ENCODE results near the gene ADCK1.

The ADCK1 gene

DNA sequence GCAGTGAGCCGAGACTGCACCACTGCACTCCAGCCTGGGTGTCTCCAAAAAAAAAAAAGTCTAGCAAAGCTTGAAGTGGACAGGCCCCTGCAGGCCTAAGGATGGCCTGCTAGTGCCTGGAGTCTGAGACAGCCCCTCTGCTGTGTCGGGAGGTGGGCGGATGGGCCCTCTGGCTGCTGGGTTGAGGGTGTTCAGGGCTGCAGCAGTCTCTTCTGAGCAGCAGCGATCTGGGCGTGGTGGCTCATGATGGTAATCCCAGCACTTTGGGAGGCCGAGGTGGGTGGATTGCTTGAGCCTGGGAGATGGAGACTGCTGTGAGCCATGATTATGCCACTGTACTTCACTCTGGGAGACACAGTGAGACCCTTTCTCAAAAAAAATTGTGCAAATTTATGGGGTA, 57.0 kb downstream of the ADCK1 start:
- Histone ChIP-seq H3K9me3 (ENCODE audit: insufficient read depth, low read depth, low read length) (no peaks in the 10 kb centered on the region), H3K4me1 (ENCODE audit: insufficient read depth, low read length, poor library complexity, severe bottlenecking) (no peaks in the 10 kb centered on the region), H3F3A (ENCODE audit: low read depth) (no peaks in the 10 kb centered on the region), H3K36me3 (ENCODE audit: insufficient read depth, low read length) (no peaks in the 10 kb centered on the region), H3K9me2 (replicated peaks; ENCODE audit: low read depth, low read length) (no peaks in the 10 kb centered on the region), H3K4me2 (ENCODE audit: low read depth, low read length, poor library complexity, severe bottlenecking) (no peak overlapping the region), H3K4me3 (ENCODE audit: low read length, poor library complexity, severe bottlenecking) (no peak overlapping the region), H2AFZ (ENCODE audit: low read length) (no peak overlapping the region), H3K79me2 (ENCODE audit: insufficient read depth, low read length) (no peaks in the 10 kb centered on the region), H4K20me1 (ENCODE audit: insufficient read depth, low read length, poor library complexity, severe bottlenecking) (no peaks in the 10 kb centered on the region), H3K9ac (ENCODE audit: low read depth, low read length, poor library complexity, severe bottlenecking) (no peak overlapping the region), H3K27me3 (ENCODE audit: insufficient read depth, low read length, poor library complexity, severe bottlenecking) (no peaks in the 10 kb centered on the region)
- TF ChIP-seq, protein P1, sequence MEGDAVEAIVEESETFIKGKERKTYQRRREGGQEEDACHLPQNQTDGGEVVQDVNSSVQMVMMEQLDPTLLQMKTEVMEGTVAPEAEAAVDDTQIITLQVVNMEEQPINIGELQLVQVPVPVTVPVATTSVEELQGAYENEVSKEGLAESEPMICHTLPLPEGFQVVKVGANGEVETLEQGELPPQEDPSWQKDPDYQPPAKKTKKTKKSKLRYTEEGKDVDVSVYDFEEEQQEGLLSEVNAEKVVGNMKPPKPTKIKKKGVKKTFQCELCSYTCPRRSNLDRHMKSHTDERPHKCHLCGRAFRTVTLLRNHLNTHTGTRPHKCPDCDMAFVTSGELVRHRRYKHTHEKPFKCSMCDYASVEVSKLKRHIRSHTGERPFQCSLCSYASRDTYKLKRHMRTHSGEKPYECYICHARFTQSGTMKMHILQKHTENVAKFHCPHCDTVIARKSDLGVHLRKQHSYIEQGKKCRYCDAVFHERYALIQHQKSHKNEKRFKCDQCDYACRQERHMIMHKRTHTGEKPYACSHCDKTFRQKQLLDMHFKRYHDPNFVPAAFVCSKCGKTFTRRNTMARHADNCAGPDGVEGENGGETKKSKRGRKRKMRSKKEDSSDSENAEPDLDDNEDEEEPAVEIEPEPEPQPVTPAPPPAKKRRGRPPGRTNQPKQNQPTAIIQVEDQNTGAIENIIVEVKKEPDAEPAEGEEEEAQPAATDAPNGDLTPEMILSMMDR (conservative IDR thresholded peaks at IDR 0.05; ENCODE audit: low read length): no peak
- no peak for TF ChIP-seq EZH2phosphoT487 (IDR thresholded peaks at IDR 0.05; ENCODE audit: borderline replicate concordance)

DNA sequence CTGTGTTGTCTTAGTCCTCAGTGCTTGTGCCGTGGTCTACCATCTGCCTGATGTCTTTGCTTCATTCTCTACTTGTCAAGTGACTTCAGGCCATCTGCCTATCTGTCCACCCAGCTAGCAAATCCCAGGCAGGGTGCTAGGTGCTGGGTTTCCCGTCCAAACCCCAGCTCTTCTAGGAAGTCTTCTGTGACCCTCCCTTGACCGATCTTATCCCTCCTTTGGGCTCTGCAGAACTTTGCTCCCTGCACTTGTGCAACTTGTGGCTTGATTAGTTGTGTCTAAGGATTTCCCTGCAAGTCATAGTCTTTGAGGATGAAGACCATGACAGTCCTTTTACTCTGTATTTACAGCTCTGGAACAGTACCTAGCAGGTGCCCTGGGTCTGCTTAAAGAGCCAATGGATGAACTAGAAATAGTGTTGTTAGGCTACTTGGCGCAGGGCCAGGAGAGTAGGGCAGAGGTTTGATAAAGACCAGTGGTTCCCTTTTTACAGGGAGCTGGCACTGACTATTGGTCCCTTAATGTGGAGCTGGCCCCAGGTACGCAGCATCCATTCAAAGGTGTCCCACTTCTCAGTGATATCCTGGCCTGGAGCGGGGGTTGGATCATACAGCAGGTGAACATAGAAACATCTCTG, 60.1 kb downstream of the ADCK1 start:
- no peak for TF ChIP-seq EZH2phosphoT487 (IDR thresholded peaks at IDR 0.05; ENCODE audit: borderline replicate concordance)
- TF ChIP-seq, protein P1 (conservative IDR thresholded peaks at IDR 0.05; ENCODE audit: low read length): no peak
- H3K4me1 ChIP-seq (ENCODE audit: insufficient read depth, low read length, poor library complexity, severe bottlenecking): peaks cover 5% of the 10 kb centered on the region
- no peaks in the 10 kb centered on the region for H3K27me3 ChIP-seq (ENCODE audit: insufficient read depth, low read length, poor library complexity, severe bottlenecking)
- H3K9ac ChIP-seq (ENCODE audit: low read depth, low read length, poor library complexity, severe bottlenecking): no peak overlapping the region
- H3K79me2 ChIP-seq (ENCODE audit: insufficient read depth, low read length): no peaks in the 10 kb centered on the region
- H3K9me2 ChIP-seq (replicated peaks; ENCODE audit: low read depth, low read length): no peaks in the 10 kb centered on the region
- no peak overlapping the region for H3K4me2 ChIP-seq (ENCODE audit: low read depth, low read length, poor library complexity, severe bottlenecking)
- no peaks in the 10 kb centered on the region for H3K9me3 ChIP-seq (ENCODE audit: insufficient read depth, low read depth, low read length)
- H4K20me1 ChIP-seq (ENCODE audit: insufficient read depth, low read length, poor library complexity, severe bottlenecking): no peaks in the 10 kb centered on the region
- H2AFZ ChIP-seq (ENCODE audit: low read length): no peak overlapping the region
- H3K4me3 ChIP-seq (ENCODE audit: low read length, poor library complexity, severe bottlenecking): no peak overlapping the region
- no peaks in the 10 kb centered on the region for H3K36me3 ChIP-seq (ENCODE audit: insufficient read depth, low read length)
- H3F3A ChIP-seq (ENCODE audit: low read depth): no peaks in the 10 kb centered on the region

DNA sequence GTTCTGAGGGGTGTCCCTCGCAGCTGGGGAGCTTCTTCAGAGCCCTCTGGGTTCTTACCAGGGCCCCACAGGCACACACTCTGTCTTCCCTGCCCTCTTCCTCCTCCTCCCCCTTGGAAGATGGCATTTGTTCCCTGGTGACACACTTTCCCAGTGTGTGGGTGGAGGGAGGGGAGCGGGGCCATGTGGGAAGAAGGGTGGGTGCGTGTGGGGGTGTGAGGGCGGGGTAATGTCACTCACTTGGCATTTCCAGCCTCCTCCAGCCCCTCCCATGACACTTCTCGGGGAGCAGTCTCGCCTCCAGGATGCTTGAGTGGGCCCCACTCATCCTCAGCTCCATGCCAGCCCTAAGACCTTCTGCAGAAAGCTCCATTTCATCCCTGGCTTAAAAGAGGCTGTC, 61.3 kb downstream of the ADCK1 start:
- H3K27me3 ChIP-seq (ENCODE audit: insufficient read depth, low read length, poor library complexity, severe bottlenecking): no peaks in the 10 kb centered on the region

More for the DNA sequence above, 61.3 kb downstream of the ADCK1 start:
- Histone ChIP-seq H3K9me2 (replicated peaks; ENCODE audit: low read depth, low read length) (no peaks in the 10 kb centered on the region), H3K9me3 (ENCODE audit: insufficient read depth, low read depth, low read length) (no peaks in the 10 kb centered on the region), H3K4me1 (ENCODE audit: insufficient read depth, low read length, poor library complexity, severe bottlenecking) (peaks cover 5% of the 10 kb centered on the region), H3K4me3 (ENCODE audit: low read length, poor library complexity, severe bottlenecking) (no peak overlapping the region), H3K36me3 (ENCODE audit: insufficient read depth, low read length) (no peaks in the 10 kb centered on the region), H3K79me2 (ENCODE audit: insufficient read depth, low read length) (no peaks in the 10 kb centered on the region), H4K20me1 (ENCODE audit: insufficient read depth, low read length, poor library complexity, severe bottlenecking) (no peaks in the 10 kb centered on the region), H2AFZ (ENCODE audit: low read length) (no peak overlapping the region), H3F3A (ENCODE audit: low read depth) (no peaks in the 10 kb centered on the region), H3K4me2 (ENCODE audit: low read depth, low read length, poor library complexity, severe bottlenecking) (no peak overlapping the region), H3K9ac (ENCODE audit: low read depth, low read length, poor library complexity, severe bottlenecking) (no peak overlapping the region)
- TF ChIP-seq, protein P1 (conservative IDR thresholded peaks at IDR 0.05; ENCODE audit: low read length): no peak
- no peak for TF ChIP-seq EZH2phosphoT487 (IDR thresholded peaks at IDR 0.05; ENCODE audit: borderline replicate concordance)
